Measurements from ENCODE around the gene SARS2. TPM values are rescaled to one million over a fixed set of nuclear protein-coding genes. Genes with fewer than 3 reads are reported as not detected.

The SARS2 gene
- total RNA-seq, 1 experiment from 2014 or later: 74.7 TPM

DNA sequence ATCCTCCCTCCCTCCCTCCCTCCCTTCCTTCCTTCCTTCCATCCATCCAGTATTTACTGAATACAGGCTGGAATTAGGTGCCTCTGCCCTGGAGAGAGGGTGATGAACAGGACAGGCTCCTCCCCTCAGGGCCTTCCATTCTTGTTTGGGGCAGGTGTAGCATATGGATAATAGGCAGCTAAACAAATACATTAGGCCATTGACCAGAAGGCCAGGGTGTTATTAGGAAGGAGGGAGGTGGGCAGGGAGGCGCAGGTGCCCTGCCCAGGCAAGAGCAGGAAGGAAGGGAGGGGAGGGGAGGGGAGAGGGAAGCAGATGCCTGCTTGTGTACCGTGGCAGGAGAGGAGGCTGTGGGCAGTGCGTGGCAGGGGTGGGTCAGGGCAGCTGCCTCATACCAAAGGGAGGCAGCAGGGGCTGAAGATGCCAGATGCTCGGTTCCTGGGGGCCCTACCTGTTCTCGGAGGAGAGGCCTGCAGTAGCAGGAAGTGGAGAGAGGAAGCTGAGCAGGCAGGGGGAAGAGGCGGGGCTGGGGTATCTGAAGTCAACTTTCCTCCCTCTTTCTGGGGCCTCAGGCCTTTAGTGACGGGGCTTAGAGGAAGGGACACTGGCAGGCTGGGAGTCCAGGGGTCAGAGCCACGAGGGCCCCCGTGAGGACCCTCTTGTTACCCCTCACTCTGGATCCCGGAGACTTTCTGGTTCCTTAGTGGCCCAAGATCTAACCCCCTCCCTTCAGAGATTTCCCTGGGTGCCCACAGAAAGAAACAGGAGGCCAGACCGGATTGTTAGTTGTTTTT, 52.6 kb downstream of the SARS2 start, which contains the start of gene RINL:
Gene RINL (minus strand): TSS at position 495 of the 794 bp plus-strand sequence. CDS start 1,533 bp downstream, outside the sequence.
- Mint-ChIP-seq H3K4me3 (peak within 1 kb of the TSS; percentile 39; the same call in 1 of the 2 replicates), H3K27me3 (ENCODE audit: low read depth) (no peaks in the 10 kb centered on the region; the same call in 1 of the 2 replicates), H3K27ac (peak within 1 kb of the TSS; percentile 83; the same call in 1 of the 2 replicates), H3K36me3 (no peaks in the 10 kb centered on the region), H3K9me3 (no peaks in the 10 kb centered on the region), H3K4me1 (peaks cover 26% of the 10 kb centered on the region)
- ChIA-PET CTCF (interaction anchor here (0.7 to 7.1 kb wide), 8 partner anchors 9 to 122 kb away, joined by 3 to 43 read pairs (median 5); partner anchors contain the start of genes MRPS12, NFKBIB and SARS2), POLR2A (interaction anchor here (0.6 to 0.7 kb wide), 3 partner anchors 9 to 282 kb away, joined by 3 to 5 read pairs (median 3); no protein-coding TSS in a partner anchor)
- DNase-seq (ENCODE audit: low spot score) (no peak), ATAC-seq (peak; percentile 45)
- TF ChIP-seq MYBL2 (CRISPR knock-in tag; IDR thresholded peaks at IDR 0.05) (no peak), PRRX2 (CRISPR knock-in tag; IDR thresholded peaks at IDR 0.05) (no peak), ZNF423 (CRISPR knock-in tag; IDR thresholded peaks at IDR 0.05) (no peak), IRF2 (CRISPR knock-in tag; IDR thresholded peaks at IDR 0.05; ENCODE audit: borderline replicate concordance, low read depth) (no peak), JAZF1 (CRISPR knock-in tag; IDR thresholded peaks at IDR 0.05) (no peak), TCF7 (CRISPR knock-in tag; IDR thresholded peaks at IDR 0.05; ENCODE audit: low read depth) (no peak), ZNF263 (CRISPR knock-in tag; IDR thresholded peaks at IDR 0.05; ENCODE audit: low read depth) (no peak)
- TF ChIP-seq, protein P1, sequence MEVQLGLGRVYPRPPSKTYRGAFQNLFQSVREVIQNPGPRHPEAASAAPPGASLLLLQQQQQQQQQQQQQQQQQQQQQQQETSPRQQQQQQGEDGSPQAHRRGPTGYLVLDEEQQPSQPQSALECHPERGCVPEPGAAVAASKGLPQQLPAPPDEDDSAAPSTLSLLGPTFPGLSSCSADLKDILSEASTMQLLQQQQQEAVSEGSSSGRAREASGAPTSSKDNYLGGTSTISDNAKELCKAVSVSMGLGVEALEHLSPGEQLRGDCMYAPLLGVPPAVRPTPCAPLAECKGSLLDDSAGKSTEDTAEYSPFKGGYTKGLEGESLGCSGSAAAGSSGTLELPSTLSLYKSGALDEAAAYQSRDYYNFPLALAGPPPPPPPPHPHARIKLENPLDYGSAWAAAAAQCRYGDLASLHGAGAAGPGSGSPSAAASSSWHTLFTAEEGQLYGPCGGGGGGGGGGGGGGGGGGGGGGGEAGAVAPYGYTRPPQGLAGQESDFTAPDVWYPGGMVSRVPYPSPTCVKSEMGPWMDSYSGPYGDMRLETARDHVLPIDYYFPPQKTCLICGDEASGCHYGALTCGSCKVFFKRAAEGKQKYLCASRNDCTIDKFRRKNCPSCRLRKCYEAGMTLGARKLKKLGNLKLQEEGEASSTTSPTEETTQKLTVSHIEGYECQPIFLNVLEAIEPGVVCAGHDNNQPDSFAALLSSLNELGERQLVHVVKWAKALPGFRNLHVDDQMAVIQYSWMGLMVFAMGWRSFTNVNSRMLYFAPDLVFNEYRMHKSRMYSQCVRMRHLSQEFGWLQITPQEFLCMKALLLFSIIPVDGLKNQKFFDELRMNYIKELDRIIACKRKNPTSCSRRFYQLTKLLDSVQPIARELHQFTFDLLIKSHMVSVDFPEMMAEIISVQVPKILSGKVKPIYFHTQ (CRISPR knock-in tag; IDR thresholded peaks at IDR 0.05): no peak
- TF ChIP-seq, protein P2, sequence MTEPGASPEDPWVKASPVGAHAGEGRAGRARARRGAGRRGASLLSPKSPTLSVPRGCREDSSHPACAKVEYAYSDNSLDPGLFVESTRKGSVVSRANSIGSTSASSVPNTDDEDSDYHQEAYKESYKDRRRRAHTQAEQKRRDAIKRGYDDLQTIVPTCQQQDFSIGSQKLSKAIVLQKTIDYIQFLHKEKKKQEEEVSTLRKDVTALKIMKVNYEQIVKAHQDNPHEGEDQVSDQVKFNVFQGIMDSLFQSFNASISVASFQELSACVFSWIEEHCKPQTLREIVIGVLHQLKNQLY (CRISPR knock-in tag; IDR thresholded peaks at IDR 0.05): no peak
- TF ChIP-seq, protein P3, sequence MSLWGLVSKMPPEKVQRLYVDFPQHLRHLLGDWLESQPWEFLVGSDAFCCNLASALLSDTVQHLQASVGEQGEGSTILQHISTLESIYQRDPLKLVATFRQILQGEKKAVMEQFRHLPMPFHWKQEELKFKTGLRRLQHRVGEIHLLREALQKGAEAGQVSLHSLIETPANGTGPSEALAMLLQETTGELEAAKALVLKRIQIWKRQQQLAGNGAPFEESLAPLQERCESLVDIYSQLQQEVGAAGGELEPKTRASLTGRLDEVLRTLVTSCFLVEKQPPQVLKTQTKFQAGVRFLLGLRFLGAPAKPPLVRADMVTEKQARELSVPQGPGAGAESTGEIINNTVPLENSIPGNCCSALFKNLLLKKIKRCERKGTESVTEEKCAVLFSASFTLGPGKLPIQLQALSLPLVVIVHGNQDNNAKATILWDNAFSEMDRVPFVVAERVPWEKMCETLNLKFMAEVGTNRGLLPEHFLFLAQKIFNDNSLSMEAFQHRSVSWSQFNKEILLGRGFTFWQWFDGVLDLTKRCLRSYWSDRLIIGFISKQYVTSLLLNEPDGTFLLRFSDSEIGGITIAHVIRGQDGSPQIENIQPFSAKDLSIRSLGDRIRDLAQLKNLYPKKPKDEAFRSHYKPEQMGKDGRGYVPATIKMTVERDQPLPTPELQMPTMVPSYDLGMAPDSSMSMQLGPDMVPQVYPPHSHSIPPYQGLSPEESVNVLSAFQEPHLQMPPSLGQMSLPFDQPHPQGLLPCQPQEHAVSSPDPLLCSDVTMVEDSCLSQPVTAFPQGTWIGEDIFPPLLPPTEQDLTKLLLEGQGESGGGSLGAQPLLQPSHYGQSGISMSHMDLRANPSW (CRISPR knock-in tag; conservative IDR thresholded peaks at IDR 0.05; ENCODE audit: low read depth): no peak
- TF ChIP-seq, protein P4, sequence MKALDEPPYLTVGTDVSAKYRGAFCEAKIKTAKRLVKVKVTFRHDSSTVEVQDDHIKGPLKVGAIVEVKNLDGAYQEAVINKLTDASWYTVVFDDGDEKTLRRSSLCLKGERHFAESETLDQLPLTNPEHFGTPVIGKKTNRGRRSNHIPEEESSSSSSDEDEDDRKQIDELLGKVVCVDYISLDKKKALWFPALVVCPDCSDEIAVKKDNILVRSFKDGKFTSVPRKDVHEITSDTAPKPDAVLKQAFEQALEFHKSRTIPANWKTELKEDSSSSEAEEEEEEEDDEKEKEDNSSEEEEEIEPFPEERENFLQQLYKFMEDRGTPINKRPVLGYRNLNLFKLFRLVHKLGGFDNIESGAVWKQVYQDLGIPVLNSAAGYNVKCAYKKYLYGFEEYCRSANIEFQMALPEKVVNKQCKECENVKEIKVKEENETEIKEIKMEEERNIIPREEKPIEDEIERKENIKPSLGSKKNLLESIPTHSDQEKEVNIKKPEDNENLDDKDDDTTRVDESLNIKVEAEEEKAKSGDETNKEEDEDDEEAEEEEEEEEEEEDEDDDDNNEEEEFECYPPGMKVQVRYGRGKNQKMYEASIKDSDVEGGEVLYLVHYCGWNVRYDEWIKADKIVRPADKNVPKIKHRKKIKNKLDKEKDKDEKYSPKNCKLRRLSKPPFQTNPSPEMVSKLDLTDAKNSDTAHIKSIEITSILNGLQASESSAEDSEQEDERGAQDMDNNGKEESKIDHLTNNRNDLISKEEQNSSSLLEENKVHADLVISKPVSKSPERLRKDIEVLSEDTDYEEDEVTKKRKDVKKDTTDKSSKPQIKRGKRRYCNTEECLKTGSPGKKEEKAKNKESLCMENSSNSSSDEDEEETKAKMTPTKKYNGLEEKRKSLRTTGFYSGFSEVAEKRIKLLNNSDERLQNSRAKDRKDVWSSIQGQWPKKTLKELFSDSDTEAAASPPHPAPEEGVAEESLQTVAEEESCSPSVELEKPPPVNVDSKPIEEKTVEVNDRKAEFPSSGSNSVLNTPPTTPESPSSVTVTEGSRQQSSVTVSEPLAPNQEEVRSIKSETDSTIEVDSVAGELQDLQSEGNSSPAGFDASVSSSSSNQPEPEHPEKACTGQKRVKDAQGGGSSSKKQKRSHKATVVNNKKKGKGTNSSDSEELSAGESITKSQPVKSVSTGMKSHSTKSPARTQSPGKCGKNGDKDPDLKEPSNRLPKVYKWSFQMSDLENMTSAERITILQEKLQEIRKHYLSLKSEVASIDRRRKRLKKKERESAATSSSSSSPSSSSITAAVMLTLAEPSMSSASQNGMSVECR (CRISPR knock-in tag; IDR thresholded peaks at IDR 0.05; ENCODE audit: borderline replicate concordance): no peak
- TF ChIP-seq, protein P5, sequence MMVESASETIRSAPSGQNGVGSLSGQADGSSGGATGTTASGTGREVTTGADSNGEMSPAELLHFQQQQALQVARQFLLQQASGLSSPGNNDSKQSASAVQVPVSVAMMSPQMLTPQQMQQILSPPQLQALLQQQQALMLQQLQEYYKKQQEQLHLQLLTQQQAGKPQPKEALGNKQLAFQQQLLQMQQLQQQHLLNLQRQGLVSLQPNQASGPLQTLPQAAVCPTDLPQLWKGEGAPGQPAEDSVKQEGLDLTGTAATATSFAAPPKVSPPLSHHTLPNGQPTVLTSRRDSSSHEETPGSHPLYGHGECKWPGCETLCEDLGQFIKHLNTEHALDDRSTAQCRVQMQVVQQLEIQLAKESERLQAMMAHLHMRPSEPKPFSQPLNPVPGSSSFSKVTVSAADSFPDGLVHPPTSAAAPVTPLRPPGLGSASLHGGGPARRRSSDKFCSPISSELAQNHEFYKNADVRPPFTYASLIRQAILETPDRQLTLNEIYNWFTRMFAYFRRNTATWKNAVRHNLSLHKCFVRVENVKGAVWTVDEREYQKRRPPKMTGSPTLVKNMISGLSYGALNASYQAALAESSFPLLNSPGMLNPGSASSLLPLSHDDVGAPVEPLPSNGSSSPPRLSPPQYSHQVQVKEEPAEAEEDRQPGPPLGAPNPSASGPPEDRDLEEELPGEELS (CRISPR knock-in tag; IDR thresholded peaks at IDR 0.05): no peak
- TF ChIP-seq, protein P6, sequence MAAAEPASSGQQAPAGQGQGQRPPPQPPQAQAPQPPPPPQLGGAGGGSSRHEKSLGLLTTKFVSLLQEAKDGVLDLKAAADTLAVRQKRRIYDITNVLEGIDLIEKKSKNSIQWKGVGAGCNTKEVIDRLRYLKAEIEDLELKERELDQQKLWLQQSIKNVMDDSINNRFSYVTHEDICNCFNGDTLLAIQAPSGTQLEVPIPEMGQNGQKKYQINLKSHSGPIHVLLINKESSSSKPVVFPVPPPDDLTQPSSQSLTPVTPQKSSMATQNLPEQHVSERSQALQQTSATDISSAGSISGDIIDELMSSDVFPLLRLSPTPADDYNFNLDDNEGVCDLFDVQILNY (CRISPR knock-in tag; IDR thresholded peaks at IDR 0.05): no peak
- TF ChIP-seq, protein P7, sequence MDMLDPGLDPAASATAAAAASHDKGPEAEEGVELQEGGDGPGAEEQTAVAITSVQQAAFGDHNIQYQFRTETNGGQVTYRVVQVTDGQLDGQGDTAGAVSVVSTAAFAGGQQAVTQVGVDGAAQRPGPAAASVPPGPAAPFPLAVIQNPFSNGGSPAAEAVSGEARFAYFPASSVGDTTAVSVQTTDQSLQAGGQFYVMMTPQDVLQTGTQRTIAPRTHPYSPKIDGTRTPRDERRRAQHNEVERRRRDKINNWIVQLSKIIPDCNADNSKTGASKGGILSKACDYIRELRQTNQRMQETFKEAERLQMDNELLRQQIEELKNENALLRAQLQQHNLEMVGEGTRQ (CRISPR knock-in tag; IDR thresholded peaks at IDR 0.05): no peak
- TF ChIP-seq, protein P8, sequence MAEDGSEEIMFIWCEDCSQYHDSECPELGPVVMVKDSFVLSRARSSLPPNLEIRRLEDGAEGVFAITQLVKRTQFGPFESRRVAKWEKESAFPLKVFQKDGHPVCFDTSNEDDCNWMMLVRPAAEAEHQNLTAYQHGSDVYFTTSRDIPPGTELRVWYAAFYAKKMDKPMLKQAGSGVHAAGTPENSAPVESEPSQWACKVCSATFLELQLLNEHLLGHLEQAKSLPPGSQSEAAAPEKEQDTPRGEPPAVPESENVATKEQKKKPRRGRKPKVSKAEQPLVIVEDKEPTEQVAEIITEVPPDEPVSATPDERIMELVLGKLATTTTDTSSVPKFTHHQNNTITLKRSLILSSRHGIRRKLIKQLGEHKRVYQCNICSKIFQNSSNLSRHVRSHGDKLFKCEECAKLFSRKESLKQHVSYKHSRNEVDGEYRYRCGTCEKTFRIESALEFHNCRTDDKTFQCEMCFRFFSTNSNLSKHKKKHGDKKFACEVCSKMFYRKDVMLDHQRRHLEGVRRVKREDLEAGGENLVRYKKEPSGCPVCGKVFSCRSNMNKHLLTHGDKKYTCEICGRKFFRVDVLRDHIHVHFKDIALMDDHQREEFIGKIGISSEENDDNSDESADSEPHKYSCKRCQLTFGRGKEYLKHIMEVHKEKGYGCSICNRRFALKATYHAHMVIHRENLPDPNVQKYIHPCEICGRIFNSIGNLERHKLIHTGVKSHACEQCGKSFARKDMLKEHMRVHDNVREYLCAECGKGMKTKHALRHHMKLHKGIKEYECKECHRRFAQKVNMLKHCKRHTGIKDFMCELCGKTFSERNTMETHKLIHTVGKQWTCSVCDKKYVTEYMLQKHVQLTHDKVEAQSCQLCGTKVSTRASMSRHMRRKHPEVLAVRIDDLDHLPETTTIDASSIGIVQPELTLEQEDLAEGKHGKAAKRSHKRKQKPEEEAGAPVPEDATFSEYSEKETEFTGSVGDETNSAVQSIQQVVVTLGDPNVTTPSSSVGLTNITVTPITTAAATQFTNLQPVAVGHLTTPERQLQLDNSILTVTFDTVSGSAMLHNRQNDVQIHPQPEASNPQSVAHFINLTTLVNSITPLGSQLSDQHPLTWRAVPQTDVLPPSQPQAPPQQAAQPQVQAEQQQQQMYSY (CRISPR knock-in tag; IDR thresholded peaks at IDR 0.05): no peak

Data from WTC11 (cell line).